DND-41 (cell line): Measurements from ENCODE around the gene RGS7.

Experiments used
- ATAC-seq: fragments of 200-7000 bp; cut with Tn5 transposase; 3 replicates; pipeline ENCODE4 v1.9.1; 2021; ENCODE audit warnings: low read depth; ENCODE audit not compliant: insufficient read depth
- DNase-seq: peaks from one replicate; pipeline ENCODE4 v3.0.0-alpha.2; 2020
- H2AFZ ChIP-seq: 2 replicates; pipeline ENCODE4 v1.6.0; 2012; ENCODE audit warnings: low read depth, low read length
- H3K27ac ChIP-seq: 2 replicates; pipeline ENCODE4 v1.5.1; 2012; ENCODE audit warnings: low read length, inconsistent platforms
- H3K27me3 ChIP-seq: fragments of 200-600 bp; sonication (generic); 2 replicates; pipeline ENCODE4 v1.6.0; 2012; ENCODE audit warnings: low read length, mild to moderate bottlenecking, inconsistent platforms; ENCODE audit not compliant: insufficient read depth, poor library complexity
- H3K36me3 ChIP-seq: 2 replicates; pipeline ENCODE4 v1.5.1; 2012; ENCODE audit warnings: low read length, inconsistent platforms; ENCODE audit not compliant: insufficient read depth
- H3K4me1 ChIP-seq: 2 replicates; pipeline ENCODE4 v1.5.1; 2012; ENCODE audit warnings: mild to moderate bottlenecking, low read length; ENCODE audit not compliant: insufficient read depth
- H3K4me2 ChIP-seq: 2 replicates; pipeline ENCODE4 v1.6.0; 2012; ENCODE audit warnings: mild to moderate bottlenecking, moderate library complexity, low read length, inconsistent platforms; ENCODE audit not compliant: insufficient read depth
- H3K4me3 ChIP-seq, 2 experiments: fragments of 200-600 bp in 1 of 2; shearing (Covaris generic) in 1 of 2; 2 replicates each; pipeline ENCODE4 v1.5.1; 2012 to 2016; ENCODE audit warnings: inconsistent platforms in 2 of 2, low read length in 2 of 2, mild to moderate bottlenecking in 2 of 2, low read depth in 1 of 2, moderate library complexity in 1 of 2
- H3K79me2 ChIP-seq: 2 replicates; pipeline ENCODE4 v1.6.0; 2012; ENCODE audit warnings: low read length, inconsistent platforms; ENCODE audit not compliant: insufficient read depth
- H3K9ac ChIP-seq: 2 replicates; pipeline ENCODE4 v1.6.0; 2012; ENCODE audit warnings: low read depth, mild to moderate bottlenecking, inconsistent platforms, low read length, moderate library complexity
- H3K9me3 ChIP-seq: 2 replicates; pipeline ENCODE4 v1.5.1; 2012; ENCODE audit warnings: low read length, moderate library complexity, mild to moderate bottlenecking, inconsistent platforms; ENCODE audit not compliant: insufficient read depth, severe bottlenecking
- H4K20me1 ChIP-seq: 2 replicates; pipeline ENCODE4 v1.6.0; 2012; ENCODE audit warnings: low read length; ENCODE audit not compliant: insufficient read depth
- CTCF ChIP-seq: IDR thresholded peaks from 2 replicates; pipeline ENCODE4 v1.5.1; 2012; ENCODE audit warnings: borderline replicate concordance, low read length, moderate library complexity, mild to moderate bottlenecking; ENCODE audit not compliant: poor library complexity, severe bottlenecking; ENCODE audit errors: extremely low read depth
- EZH2 ChIP-seq: IDR thresholded peaks from 3 replicates; pipeline ENCODE4 v1.6.1; 2012; ENCODE audit warnings: borderline replicate concordance, low read depth, mild to moderate bottlenecking, moderate library complexity, low read length, inconsistent platforms; ENCODE audit not compliant: severe bottlenecking

The RGS7 gene

GRCh38 chr1:241229711-241230110 is 127.3 kb downstream of the RGS7 start:
- no peak overlapping the region for H3K9ac ChIP-seq
- no peak for ATAC-seq
- H3K27me3 ChIP-seq = no peaks in the 10 kb centered on the region

GRCh38 chr1:241229216-241229615 is 127.8 kb downstream of the RGS7 start:
- H3K9ac ChIP-seq = no peak overlapping the region
- TF ChIP-seq EZH2 = no peak
- no peak for TF ChIP-seq CTCF
- ATAC-seq = no peak

More at GRCh38 chr1:241229711-241230110, 127.3 kb downstream of the RGS7 start:
- Histone ChIP-seq H3K4me2 (no peak overlapping the region), H3K27ac (no peak overlapping the region), H3K4me3 (no peak overlapping the region), H3K79me2 (no peaks in the 10 kb centered on the region), H3K4me1 (no peaks in the 10 kb centered on the region), H3K36me3 (no peaks in the 10 kb centered on the region), H2AFZ (no peak overlapping the region), H3K9me3 (no peaks in the 10 kb centered on the region), H4K20me1 (no peaks in the 10 kb centered on the region)
- TF ChIP-seq EZH2 = no peak
- no peak for TF ChIP-seq CTCF
- no peak for DNase-seq

GRCh38 chr1:241228339-241228738 is 128.7 kb downstream of the RGS7 start:
- ATAC-seq = no peak
- no peaks in the 10 kb centered on the region for H4K20me1 ChIP-seq
- no peaks in the 10 kb centered on the region for H3K79me2 ChIP-seq
- H3K27ac ChIP-seq = no peak overlapping the region
- H3K4me2 ChIP-seq = no peak overlapping the region
- no peaks in the 10 kb centered on the region for H3K36me3 ChIP-seq
- H3K9ac ChIP-seq = no peak overlapping the region
- no peak overlapping the region for H2AFZ ChIP-seq
- no peaks in the 10 kb centered on the region for H3K27me3 ChIP-seq
- H3K4me1 ChIP-seq = no peaks in the 10 kb centered on the region
- no peaks in the 10 kb centered on the region for H3K9me3 ChIP-seq
- no peak overlapping the region for H3K4me3 ChIP-seq
- no peak for DNase-seq
- TF ChIP-seq CTCF = no peak
- no peak for TF ChIP-seq EZH2

More at GRCh38 chr1:241229216-241229615, 127.8 kb downstream of the RGS7 start:
- Histone ChIP-seq H3K79me2 (no peaks in the 10 kb centered on the region), H3K36me3 (no peaks in the 10 kb centered on the region), H3K27ac (no peak overlapping the region), H3K4me2 (no peak overlapping the region), H3K4me3 (no peak overlapping the region), H4K20me1 (no peaks in the 10 kb centered on the region), H3K9me3 (no peaks in the 10 kb centered on the region), H2AFZ (no peak overlapping the region), H3K4me1 (no peaks in the 10 kb centered on the region), H3K27me3 (no peaks in the 10 kb centered on the region)
- no peak for DNase-seq

GRCh38 chr1:241225741-241226140 is 131.3 kb downstream of the RGS7 start:
- no peak overlapping the region for H3K9ac ChIP-seq
- no peak for DNase-seq
- ATAC-seq = no peak

More at GRCh38 chr1:241225741-241226140, 131.3 kb downstream of the RGS7 start:
- no peak overlapping the region for H3K4me3 ChIP-seq
- no peak overlapping the region for H3K4me2 ChIP-seq
- no peaks in the 10 kb centered on the region for H3K9me3 ChIP-seq
- no peaks in the 10 kb centered on the region for H4K20me1 ChIP-seq
- no peaks in the 10 kb centered on the region for H3K27me3 ChIP-seq
- H3K27ac ChIP-seq = no peak overlapping the region
- H3K36me3 ChIP-seq = no peaks in the 10 kb centered on the region
- H2AFZ ChIP-seq = no peak overlapping the region
- TF ChIP-seq EZH2 = no peak
- no peak for TF ChIP-seq CTCF
- H3K79me2 ChIP-seq = no peaks in the 10 kb centered on the region
- no peaks in the 10 kb centered on the region for H3K4me1 ChIP-seq
